ENCODE results near the gene SASH3.
"Not testable (repeated sequence)": the region's sequence is repeated elsewhere in the genome, so short reads cannot be mapped to it uniquely, and the experiment has no call there.

Gene SASH3

DNA sequence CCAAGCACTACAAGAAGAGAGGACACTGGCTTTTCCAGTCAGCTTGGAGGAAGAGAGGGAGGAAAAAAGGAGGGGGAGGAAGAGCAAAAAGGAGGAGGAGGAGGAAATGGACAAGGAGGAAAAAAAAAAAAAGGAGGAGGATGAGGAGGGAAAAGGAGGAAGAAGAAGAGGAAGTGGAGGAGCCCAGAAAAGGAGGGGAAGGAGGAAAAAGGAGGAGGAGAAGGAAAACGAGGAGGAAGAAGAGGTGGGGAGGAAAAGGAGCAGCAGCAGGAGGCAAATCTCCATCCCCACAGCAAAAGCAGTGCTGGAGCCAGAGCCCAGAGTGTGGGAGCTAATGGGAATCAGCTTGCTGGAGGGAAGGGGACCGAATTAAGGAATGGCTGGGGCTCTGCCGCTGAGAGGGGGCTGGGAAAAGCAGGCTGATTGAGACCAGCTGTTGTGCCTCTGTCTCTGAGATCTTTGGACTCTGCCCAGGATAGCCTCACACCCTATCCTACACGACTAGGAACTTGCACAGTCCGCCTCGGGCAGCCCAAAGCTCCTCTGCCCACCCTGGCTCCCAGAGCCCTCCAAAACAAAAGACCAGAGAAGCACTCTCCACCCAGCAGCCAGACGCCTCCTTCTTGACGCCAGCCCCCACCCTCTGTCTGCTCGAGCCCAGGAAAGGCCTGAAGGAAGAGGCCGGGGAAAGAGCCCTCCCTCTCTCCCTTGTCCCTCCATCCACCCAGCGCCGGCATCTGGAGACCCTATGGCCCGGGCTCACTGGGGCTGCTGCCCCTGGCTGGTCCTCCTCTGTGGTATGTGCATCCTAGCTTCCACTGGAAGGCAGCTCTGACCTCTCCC lies 41.1 kb upstream of the SASH3 start, which contains the start of gene XPNPEP2:
TSS of gene XPNPEP2 (plus strand) at position 514 of the 843 bp plus-strand sequence. CDS start at position 749, 235 bp downstream.
- TF ChIP-seq, protein P1, sequence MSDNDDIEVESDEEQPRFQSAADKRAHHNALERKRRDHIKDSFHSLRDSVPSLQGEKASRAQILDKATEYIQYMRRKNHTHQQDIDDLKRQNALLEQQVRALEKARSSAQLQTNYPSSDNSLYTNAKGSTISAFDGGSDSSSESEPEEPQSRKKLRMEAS (IDR thresholded peaks at IDR 0.05; ENCODE audit: low read depth, low read length), result no peak
- TF ChIP-seq MYC (IDR thresholded peaks at IDR 0.05; ENCODE audit: low read depth, low read length) (no peak), POLR2A (IDR thresholded peaks at IDR 0.05; ENCODE audit: extremely low read depth, insufficient read length) (no peak)
- TF ChIP-seq, protein P2, sequence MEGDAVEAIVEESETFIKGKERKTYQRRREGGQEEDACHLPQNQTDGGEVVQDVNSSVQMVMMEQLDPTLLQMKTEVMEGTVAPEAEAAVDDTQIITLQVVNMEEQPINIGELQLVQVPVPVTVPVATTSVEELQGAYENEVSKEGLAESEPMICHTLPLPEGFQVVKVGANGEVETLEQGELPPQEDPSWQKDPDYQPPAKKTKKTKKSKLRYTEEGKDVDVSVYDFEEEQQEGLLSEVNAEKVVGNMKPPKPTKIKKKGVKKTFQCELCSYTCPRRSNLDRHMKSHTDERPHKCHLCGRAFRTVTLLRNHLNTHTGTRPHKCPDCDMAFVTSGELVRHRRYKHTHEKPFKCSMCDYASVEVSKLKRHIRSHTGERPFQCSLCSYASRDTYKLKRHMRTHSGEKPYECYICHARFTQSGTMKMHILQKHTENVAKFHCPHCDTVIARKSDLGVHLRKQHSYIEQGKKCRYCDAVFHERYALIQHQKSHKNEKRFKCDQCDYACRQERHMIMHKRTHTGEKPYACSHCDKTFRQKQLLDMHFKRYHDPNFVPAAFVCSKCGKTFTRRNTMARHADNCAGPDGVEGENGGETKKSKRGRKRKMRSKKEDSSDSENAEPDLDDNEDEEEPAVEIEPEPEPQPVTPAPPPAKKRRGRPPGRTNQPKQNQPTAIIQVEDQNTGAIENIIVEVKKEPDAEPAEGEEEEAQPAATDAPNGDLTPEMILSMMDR (IDR thresholded peaks at IDR 0.05; ENCODE audit: low read depth, low read length), result no peak
- H3K4me3 ChIP-seq (ENCODE audit: low read depth, low read length), result no peak within 1 kb of the TSS
- no peak for DNase-seq (ENCODE audit: low read depth)

DNA sequence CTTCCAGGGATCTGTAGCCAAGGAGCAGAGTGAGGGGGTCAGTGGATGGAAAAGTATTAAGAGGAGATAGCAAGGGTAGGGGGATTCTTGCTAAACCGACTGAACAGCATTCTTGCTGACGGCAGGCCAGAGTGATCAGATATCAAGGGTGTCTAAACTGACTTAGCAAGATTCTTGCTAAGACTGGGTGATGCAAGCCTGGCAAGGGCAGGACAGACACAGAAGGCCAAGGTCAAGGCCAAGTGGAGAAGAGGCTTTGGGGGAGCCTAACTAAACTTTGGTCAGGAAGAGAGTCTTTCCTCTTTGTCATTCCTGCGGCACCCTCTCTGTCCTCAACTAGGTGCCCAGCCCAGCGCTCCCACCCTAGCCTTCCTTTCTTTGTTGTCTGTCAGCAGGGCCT lies 40.2 kb upstream of the SASH3 start:
- no peak for DNase-seq (ENCODE audit: low read depth)
- no peak overlapping the region for H3K4me3 ChIP-seq (ENCODE audit: low read depth, low read length)
- TF ChIP-seq MYC (IDR thresholded peaks at IDR 0.05; ENCODE audit: low read depth, low read length) (no peak), POLR2A (IDR thresholded peaks at IDR 0.05; ENCODE audit: extremely low read depth, insufficient read length) (no peak)
- TF ChIP-seq, protein P2 (IDR thresholded peaks at IDR 0.05; ENCODE audit: low read depth, low read length), result no peak
- TF ChIP-seq, protein P1 (IDR thresholded peaks at IDR 0.05; ENCODE audit: low read depth, low read length), result no peak

DNA sequence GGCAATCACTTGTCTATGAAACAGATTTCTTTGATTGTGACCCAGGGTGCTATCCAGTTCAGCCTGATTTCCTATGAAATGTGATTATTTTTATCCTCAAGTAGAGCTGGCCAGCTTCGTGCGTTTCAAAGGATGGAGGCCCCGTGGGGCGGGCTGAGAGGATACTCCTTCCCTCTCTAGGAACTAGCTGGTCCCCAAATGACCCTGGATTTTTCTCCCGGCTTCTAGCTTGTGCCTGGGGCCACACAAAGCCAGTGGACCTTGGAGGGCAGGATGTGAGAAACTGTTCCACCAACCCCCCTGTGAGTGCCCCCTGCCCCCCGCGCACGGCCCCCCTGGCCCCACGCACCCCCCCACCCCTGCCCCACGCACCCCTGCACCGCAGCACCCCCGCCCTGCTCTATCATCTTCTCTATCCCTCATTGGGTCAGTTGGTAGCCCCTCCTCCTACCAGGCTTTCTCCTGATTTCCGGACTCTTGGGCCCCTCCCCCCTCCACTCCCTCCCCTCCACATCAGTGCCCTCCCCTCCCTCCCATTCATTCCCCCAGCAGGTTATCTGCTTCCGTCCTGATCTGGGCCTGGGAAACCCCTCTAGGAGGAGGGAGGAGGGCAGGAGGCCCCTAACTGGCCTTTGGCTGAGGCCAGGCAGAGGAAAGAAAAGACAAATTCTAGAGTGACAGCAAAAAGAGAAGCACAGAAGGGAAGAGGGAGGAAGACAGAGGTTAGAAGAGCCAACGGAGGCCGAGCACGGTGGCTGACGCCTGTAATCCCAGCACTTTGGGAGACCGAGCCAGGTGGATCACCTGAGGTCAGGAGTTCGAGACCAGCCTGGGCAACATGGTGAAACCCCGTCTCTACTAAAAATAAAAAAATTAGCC lies 37.6 kb upstream of the SASH3 start:
- no peak overlapping the region for H3K4me3 ChIP-seq (ENCODE audit: low read depth, low read length)
- TF ChIP-seq, protein P2 (IDR thresholded peaks at IDR 0.05; ENCODE audit: low read depth, low read length), result no peak
- TF ChIP-seq, protein P1 (IDR thresholded peaks at IDR 0.05; ENCODE audit: low read depth, low read length), result no peak
- no peak for TF ChIP-seq POLR2A (IDR thresholded peaks at IDR 0.05; ENCODE audit: extremely low read depth, insufficient read length)
- TF ChIP-seq MYC (IDR thresholded peaks at IDR 0.05; ENCODE audit: low read depth, low read length), result no peak
- no peak for DNase-seq (ENCODE audit: low read depth)

DNA sequence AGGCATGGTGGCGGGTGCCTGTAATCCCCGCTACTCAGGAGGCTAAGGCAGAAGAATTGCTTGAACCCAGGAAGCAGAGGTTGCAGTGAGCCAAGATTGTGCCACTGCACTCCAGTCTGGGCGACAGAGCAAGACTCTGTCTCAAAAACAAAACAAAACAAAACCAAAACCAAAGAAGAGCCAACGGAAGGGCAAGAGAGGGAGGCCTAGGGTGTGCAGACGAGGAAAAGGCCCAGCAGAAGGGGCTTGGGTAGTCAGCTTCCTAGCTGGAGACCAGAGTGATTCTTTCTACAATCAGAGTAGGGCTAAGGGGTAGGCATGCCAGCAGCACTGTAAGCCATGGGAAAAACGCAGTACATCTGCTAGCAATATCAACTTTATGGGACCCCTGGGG lies 37.0 kb upstream of the SASH3 start:
- DNase-seq (ENCODE audit: low read depth); H3K4me3 ChIP-seq (ENCODE audit: low read depth, low read length): not testable (repeated sequence)

DNA sequence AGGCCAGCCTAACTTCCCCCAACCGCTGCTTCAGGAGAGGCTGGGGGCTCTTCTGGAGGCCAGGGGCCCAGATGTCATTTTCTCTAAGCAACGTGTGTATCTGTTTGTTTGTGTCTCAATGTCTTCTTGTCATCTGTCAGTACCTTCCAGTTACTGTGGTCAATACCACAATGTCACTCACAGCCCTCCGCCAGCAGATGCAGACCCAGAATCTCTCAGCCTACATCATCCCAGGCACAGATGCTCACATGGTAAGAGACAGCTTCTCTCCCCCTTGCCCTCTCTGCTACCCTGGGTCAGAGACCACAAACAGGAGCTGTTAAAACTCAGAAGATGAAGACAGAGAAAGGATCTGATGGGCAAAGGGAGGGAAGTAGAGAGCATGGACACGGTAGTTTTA lies 35.9 kb upstream of the SASH3 start:
- no peak for DNase-seq (ENCODE audit: low read depth)
- TF ChIP-seq, protein P2 (IDR thresholded peaks at IDR 0.05; ENCODE audit: low read depth, low read length), result no peak
- TF ChIP-seq, protein P1 (IDR thresholded peaks at IDR 0.05; ENCODE audit: low read depth, low read length), result no peak
- TF ChIP-seq MYC (IDR thresholded peaks at IDR 0.05; ENCODE audit: low read depth, low read length) (no peak), POLR2A (IDR thresholded peaks at IDR 0.05; ENCODE audit: extremely low read depth, insufficient read length) (no peak)
- no peak overlapping the region for H3K4me3 ChIP-seq (ENCODE audit: low read depth, low read length)

DNA sequence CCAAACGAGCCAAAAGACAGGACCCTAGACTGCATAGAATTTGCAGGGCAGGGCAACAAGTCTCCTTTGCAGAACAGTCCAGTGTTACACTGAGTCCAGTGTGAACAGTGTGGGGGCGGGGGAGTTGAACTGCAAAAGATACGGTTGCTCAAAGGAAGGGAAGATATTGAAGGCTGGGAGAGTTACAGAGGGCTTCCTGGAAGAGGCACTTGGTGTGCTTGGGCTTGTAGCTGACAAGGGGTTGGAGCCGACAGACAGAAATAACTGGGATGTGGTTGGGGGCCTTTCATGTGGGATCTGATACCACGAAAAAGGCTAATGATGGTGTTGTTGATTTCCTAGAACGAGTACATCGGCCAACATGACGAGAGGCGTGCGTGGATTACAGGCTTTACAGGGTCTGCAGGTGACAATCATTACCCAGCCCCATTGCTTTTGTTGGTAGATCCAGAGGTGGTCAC lies 34.9 kb upstream of the SASH3 start:
- TF ChIP-seq, protein P1 (IDR thresholded peaks at IDR 0.05; ENCODE audit: low read depth, low read length), result no peak
- no peak for TF ChIP-seq MYC (IDR thresholded peaks at IDR 0.05; ENCODE audit: low read depth, low read length)
- TF ChIP-seq POLR2A (IDR thresholded peaks at IDR 0.05; ENCODE audit: extremely low read depth, insufficient read length), result no peak
- TF ChIP-seq, protein P2 (IDR thresholded peaks at IDR 0.05; ENCODE audit: low read depth, low read length), result no peak
- no peak overlapping the region for H3K4me3 ChIP-seq (ENCODE audit: low read depth, low read length)
- no peak for DNase-seq (ENCODE audit: low read depth)
